Measurements from ENCODE around the gene SLC7A1. TPM values are rescaled to one million over a fixed set of nuclear protein-coding genes. Genes with fewer than 3 reads are reported as not detected.

The SLC7A1 gene
- total RNA-seq, 1 donor from 2014 or later = 91.5 TPM

- TF ChIP-seq, protein P1, sequence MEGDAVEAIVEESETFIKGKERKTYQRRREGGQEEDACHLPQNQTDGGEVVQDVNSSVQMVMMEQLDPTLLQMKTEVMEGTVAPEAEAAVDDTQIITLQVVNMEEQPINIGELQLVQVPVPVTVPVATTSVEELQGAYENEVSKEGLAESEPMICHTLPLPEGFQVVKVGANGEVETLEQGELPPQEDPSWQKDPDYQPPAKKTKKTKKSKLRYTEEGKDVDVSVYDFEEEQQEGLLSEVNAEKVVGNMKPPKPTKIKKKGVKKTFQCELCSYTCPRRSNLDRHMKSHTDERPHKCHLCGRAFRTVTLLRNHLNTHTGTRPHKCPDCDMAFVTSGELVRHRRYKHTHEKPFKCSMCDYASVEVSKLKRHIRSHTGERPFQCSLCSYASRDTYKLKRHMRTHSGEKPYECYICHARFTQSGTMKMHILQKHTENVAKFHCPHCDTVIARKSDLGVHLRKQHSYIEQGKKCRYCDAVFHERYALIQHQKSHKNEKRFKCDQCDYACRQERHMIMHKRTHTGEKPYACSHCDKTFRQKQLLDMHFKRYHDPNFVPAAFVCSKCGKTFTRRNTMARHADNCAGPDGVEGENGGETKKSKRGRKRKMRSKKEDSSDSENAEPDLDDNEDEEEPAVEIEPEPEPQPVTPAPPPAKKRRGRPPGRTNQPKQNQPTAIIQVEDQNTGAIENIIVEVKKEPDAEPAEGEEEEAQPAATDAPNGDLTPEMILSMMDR (IDR thresholded peaks at IDR 0.05; ENCODE audit: insufficient read depth, low read length, poor library complexity, severe bottlenecking) = no peak
- no peaks in the 10 kb centered on the region for H3K36me3 ChIP-seq (ENCODE audit: control insufficient read depth, insufficient read depth, low read length)
These were observed 53.1 kb downstream of the SLC7A1 start for GRCh38 chr13:29542381-29542780.

GRCh38 chr13:29541400-29541799 lies 54.1 kb downstream of the SLC7A1 start:
- Histone ChIP-seq H3K27me3 (ENCODE audit: control insufficient read depth, insufficient read depth, low read length) (no peaks in the 10 kb centered on the region), H3K36me3 (ENCODE audit: control insufficient read depth, insufficient read depth, low read length) (no peaks in the 10 kb centered on the region), H3K4me3 (ENCODE audit: low read depth, low read length) (no peak overlapping the region)
- TF ChIP-seq, protein P1 (IDR thresholded peaks at IDR 0.05; ENCODE audit: insufficient read depth, low read length, poor library complexity, severe bottlenecking) = no peak
- DNase-seq (ENCODE audit: low read depth) = no peak

More at GRCh38 chr13:29542381-29542780, 53.1 kb downstream of the SLC7A1 start:
- Histone ChIP-seq H3K27me3 (ENCODE audit: control insufficient read depth, insufficient read depth, low read length) (no peaks in the 10 kb centered on the region), H3K4me3 (ENCODE audit: low read depth, low read length) (no peak overlapping the region)
- DNase-seq (ENCODE audit: low read depth) = no peak

DNA sequence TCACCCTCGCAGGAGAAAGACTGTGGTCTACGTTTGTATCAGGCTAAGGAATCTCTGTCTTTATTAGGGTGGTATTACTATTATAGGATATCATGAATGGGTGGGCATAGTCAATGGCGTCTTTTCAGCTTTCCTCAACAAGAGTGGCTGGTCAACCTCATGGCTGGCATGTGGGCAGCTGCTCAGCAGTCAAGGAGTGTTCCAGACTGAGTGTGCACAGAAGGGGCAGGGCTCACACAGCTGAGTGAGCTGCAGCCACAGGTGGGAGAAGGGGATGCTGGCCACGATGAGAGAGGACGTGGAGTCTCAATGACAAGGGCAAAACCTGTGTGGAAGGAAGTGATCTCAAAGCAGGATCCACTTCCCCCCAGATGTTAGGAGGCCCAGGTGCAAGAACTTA lies 54.7 kb downstream of the SLC7A1 start:
- TF ChIP-seq, protein P1 (IDR thresholded peaks at IDR 0.05; ENCODE audit: insufficient read depth, low read length, poor library complexity, severe bottlenecking) = no peak
- Histone ChIP-seq H3K4me3 (ENCODE audit: low read depth, low read length) (no peak overlapping the region), H3K36me3 (ENCODE audit: control insufficient read depth, insufficient read depth, low read length) (no peaks in the 10 kb centered on the region), H3K27me3 (ENCODE audit: control insufficient read depth, insufficient read depth, low read length) (no peaks in the 10 kb centered on the region)
- DNase-seq (ENCODE audit: low read depth) = no peak

DNA sequence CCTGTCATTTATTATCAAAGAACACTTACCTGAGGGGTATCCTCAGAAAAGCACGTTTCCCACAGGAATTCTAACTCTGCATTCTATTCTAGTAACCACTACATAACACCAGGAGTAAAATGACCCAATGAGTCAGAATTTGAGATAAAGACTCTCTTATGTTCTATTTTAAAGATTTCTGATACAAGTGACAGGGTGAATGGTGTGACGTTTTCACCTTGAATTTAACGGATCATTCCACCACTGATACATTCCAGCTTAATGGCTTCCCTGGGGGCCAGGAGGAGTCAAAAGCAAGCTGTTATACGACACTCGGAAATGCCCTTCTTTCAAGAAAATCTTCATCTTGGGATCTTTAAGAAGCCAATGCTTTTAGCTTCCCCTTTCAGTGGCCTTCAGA lies 55.2 kb downstream of the SLC7A1 start:
- no peaks in the 10 kb centered on the region for H3K36me3 ChIP-seq (ENCODE audit: control insufficient read depth, insufficient read depth, low read length)
- TF ChIP-seq, protein P1 (IDR thresholded peaks at IDR 0.05; ENCODE audit: insufficient read depth, low read length, poor library complexity, severe bottlenecking) = no peak
- DNase-seq (ENCODE audit: low read depth) = no peak
- H3K27me3 ChIP-seq (ENCODE audit: control insufficient read depth, insufficient read depth, low read length) = no peaks in the 10 kb centered on the region
- H3K4me3 ChIP-seq (ENCODE audit: low read depth, low read length) = no peak overlapping the region

DNA sequence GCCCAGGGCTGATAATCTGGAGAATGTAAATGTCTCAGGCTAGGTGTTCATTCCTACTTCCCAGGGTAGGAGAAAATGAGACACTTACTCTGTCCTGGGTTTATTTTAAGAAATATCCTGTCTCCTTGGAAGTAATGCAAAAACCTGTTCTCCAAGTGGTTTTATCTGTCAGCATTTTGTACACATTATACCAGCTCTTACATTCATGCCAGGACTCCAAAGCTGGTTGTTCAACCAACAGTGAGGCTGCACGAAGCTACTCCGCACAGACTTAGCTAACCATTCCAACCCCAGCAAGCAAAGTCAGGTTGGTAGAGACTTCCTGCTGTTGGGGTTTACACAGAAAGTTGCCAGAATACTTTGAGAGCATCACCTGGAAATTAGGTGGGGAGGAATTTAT lies 55.6 kb downstream of the SLC7A1 start:
- no peak for DNase-seq (ENCODE audit: low read depth)
- H3K36me3 ChIP-seq (ENCODE audit: control insufficient read depth, insufficient read depth, low read length) = no peaks in the 10 kb centered on the region
- TF ChIP-seq, protein P1 (IDR thresholded peaks at IDR 0.05; ENCODE audit: insufficient read depth, low read length, poor library complexity, severe bottlenecking) = no peak
- H3K4me3 ChIP-seq (ENCODE audit: low read depth, low read length) = no peak overlapping the region
- no peaks in the 10 kb centered on the region for H3K27me3 ChIP-seq (ENCODE audit: control insufficient read depth, insufficient read depth, low read length)

GRCh38 chr13:29538652-29539040 lies 56.8 kb downstream of the SLC7A1 start:
- no peak for DNase-seq (ENCODE audit: low read depth)
- TF ChIP-seq, protein P1 (IDR thresholded peaks at IDR 0.05; ENCODE audit: insufficient read depth, low read length, poor library complexity, severe bottlenecking) = no peak
- no peaks in the 10 kb centered on the region for H3K27me3 ChIP-seq (ENCODE audit: control insufficient read depth, insufficient read depth, low read length)
- no peaks in the 10 kb centered on the region for H3K36me3 ChIP-seq (ENCODE audit: control insufficient read depth, insufficient read depth, low read length)
- no peak overlapping the region for H3K4me3 ChIP-seq (ENCODE audit: low read depth, low read length)
